ENCODE measurements around the gene HAUS6.

- no peak for TF ChIP-seq CTCF (IDR thresholded peaks at IDR 0.05; ENCODE audit: insufficient read depth, low read depth, low read length)
- TF ChIP-seq EZH2 (IDR thresholded peaks at IDR 0.05; ENCODE audit: insufficient read depth, low read length) = no peak
Measured at GRCh38 chr9:19138084-19138483, 35.4 kb upstream of the HAUS6 start.
